Mesenchymal stem cell (in vitro differentiated cells and primary cell): ENCODE measurements around the gene LDB2.

ENCODE experiments used
- DNase-seq: peaks from one replicate; pipeline ENCODE4 v3.0.0-alpha.2; 2013
- H2AFZ ChIP-seq: one replicate; pipeline ENCODE4 v1.6.1; 2013; ENCODE audit warnings: low read depth, mild to moderate bottlenecking, control low read depth, inconsistent platforms, low read length, moderate library complexity
- H2AK5ac ChIP-seq: 2 replicates; pipeline ENCODE4 v1.6.1; 2013; ENCODE audit warnings: low read length, moderate library complexity, mild to moderate bottlenecking, inconsistent platforms; ENCODE audit not compliant: severe bottlenecking
- H2BK120ac ChIP-seq: one replicate; pipeline ENCODE4 v1.6.1; 2013; ENCODE audit warnings: low read depth, mild to moderate bottlenecking, inconsistent platforms, low read length, moderate library complexity
- H2BK12ac ChIP-seq, 2 experiments: one replicate each; pipeline ENCODE4 v1.6.1; 2013; ENCODE audit warnings: inconsistent platforms in 2 of 2, low read length in 2 of 2, mild to moderate bottlenecking in 2 of 2, moderate library complexity in 2 of 2, control low read depth in 1 of 2
- H2BK15ac ChIP-seq: one replicate; pipeline ENCODE4 v1.6.1; 2013; ENCODE audit warnings: mild to moderate bottlenecking, low read depth, inconsistent platforms; ENCODE audit not compliant: poor library complexity, severe bottlenecking
- H2BK5ac ChIP-seq: 2 replicates; pipeline ENCODE4 v1.6.1; 2013; ENCODE audit warnings: low read depth, mild to moderate bottlenecking, low read length, control low read depth, inconsistent platforms; ENCODE audit not compliant: poor library complexity, severe bottlenecking
- H3K14ac ChIP-seq, 2 experiments: one replicate each; pipeline ENCODE4 v1.6.1; 2013; ENCODE audit warnings: inconsistent platforms in 2 of 2, low read length in 2 of 2, control low read depth in 1 of 2, mild to moderate bottlenecking in 1 of 2, moderate library complexity in 1 of 2
- H3K18ac ChIP-seq, 2 experiments: one replicate each; pipeline ENCODE4 v1.6.1; 2013; ENCODE audit warnings: inconsistent platforms in 2 of 2, low read length in 2 of 2, control low read depth in 1 of 2, low read depth in 1 of 2, mild to moderate bottlenecking in 1 of 2
- H3K23ac ChIP-seq, 2 experiments: one replicate each; pipeline ENCODE4 v1.6.1; 2013; ENCODE audit warnings: inconsistent platforms in 2 of 2, low read length in 2 of 2, mild to moderate bottlenecking in 2 of 2, moderate library complexity in 2 of 2, control low read depth in 1 of 2
- H3K27ac ChIP-seq: 2 replicates; pipeline ENCODE4 v1.5.1; 2013; ENCODE audit warnings: mild to moderate bottlenecking, moderate library complexity, low read length, control low read depth, inconsistent platforms; ENCODE audit not compliant: poor library complexity, severe bottlenecking
- H3K27me3 ChIP-seq, 2 experiments: 2 replicates each; pipeline versions ENCODE4 v1.6.1 to v1.7.0; 2013; ENCODE audit warnings: low read length in 2 of 2, mild to moderate bottlenecking in 2 of 2, moderate library complexity in 2 of 2, control low read depth in 1 of 2, inconsistent platforms in 1 of 2; ENCODE audit not compliant: control insufficient read depth in 1 of 2, insufficient read depth in 1 of 2
- H3K36me3 ChIP-seq, 2 experiments: 2 replicates each; pipeline versions ENCODE4 v1.6.1 to v1.7.0; 2013; ENCODE audit warnings: low read length in 2 of 2, control low read depth in 1 of 2, inconsistent platforms in 1 of 2, low read depth in 1 of 2, mild to moderate bottlenecking in 1 of 2; ENCODE audit not compliant: insufficient read depth in 2 of 2, control insufficient read depth in 1 of 2
- H3K4ac ChIP-seq, 2 experiments: one replicate each; pipeline ENCODE4 v1.6.1; 2013; ENCODE audit warnings: inconsistent platforms in 2 of 2, low read length in 2 of 2, mild to moderate bottlenecking in 2 of 2, moderate library complexity in 2 of 2, control low read depth in 1 of 2, low read depth in 1 of 2
- H3K4me1 ChIP-seq: 2 replicates; pipeline ENCODE4 v1.6.1; 2013; ENCODE audit warnings: low read depth, low read length, control low read depth; ENCODE audit not compliant: control insufficient read depth, insufficient read depth
- H3K4me2 ChIP-seq: 2 replicates; pipeline ENCODE4 v1.6.1; 2013; ENCODE audit warnings: low read length, mild to moderate bottlenecking, inconsistent platforms; ENCODE audit not compliant: poor library complexity, severe bottlenecking
- H3K4me3 ChIP-seq, 2 experiments: 2 replicates each; pipeline versions ENCODE4 v1.5.1 to v1.7.0; 2013; ENCODE audit warnings: low read length in 2 of 2, mild to moderate bottlenecking in 2 of 2, control low read depth in 1 of 2, low read depth in 1 of 2; ENCODE audit not compliant: insufficient read depth in 1 of 2
- H3K79me1 ChIP-seq: replicated peaks from 2 replicates; pipeline ENCODE4 v1.6.1; 2013; ENCODE audit warnings: mild to moderate bottlenecking, control low read depth, low read length, inconsistent platforms; ENCODE audit not compliant: poor library complexity, severe bottlenecking
- H3K9ac ChIP-seq: 2 replicates; pipeline ENCODE4 v1.7.0; 2013; ENCODE audit warnings: mild to moderate bottlenecking, low read length, moderate library complexity
- H3K9me3 ChIP-seq: 2 replicates; pipeline ENCODE4 v1.7.0; 2013; ENCODE audit warnings: mild to moderate bottlenecking, low read length; ENCODE audit not compliant: control insufficient read depth
- H4K8ac ChIP-seq: one replicate; pipeline ENCODE4 v1.6.1; 2013; ENCODE audit warnings: inconsistent platforms, mild to moderate bottlenecking, low read length, moderate library complexity
- H4K91ac ChIP-seq: one replicate; pipeline ENCODE4 v1.6.1; 2013; ENCODE audit warnings: mild to moderate bottlenecking, low read length, inconsistent platforms
- WGBS: methylation state at CpG from one replicate; pipeline ENCODE4 v1.1.7; 2013; ENCODE audit warnings: mixed read lengths; 5-methylcytosine and 5-hydroxymethylcytosine counted together

LDB2 gene

DNA sequence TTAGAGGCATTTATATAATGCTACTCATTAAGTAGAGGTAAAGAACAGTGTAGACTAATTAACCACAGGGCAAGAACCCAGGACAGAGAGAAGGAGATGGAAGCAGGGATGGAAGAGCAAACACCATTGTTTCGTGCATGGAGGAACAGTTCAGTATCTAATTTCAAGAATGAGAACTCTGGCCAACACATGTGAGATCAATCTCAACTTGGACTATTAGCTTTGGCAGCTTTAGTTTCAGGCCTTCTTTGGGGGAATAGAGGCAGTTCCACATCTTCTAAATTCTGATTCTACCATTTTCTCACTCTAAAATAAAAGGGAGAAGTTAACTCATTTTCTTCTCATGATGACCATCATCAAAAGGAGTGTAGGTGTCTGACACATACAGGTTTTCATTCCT lies 207.0 kb downstream of the LDB2 start:
- no peak overlapping the region for H3K23ac ChIP-seq
- peaks cover 0 to 13% of the 10 kb centered on the region in 2 experiments for H3K36me3 ChIP-seq
- H2BK5ac ChIP-seq: no peak overlapping the region
- H3K4me2 ChIP-seq: no peak overlapping the region
- H2AK5ac ChIP-seq: no peak overlapping the region
- H3K4ac ChIP-seq: no peak overlapping the region
- no peak overlapping the region for H3K9ac ChIP-seq
- no peak overlapping the region for H3K18ac ChIP-seq
- 100% methylated on average over 1 of the region's 1 CpG for WGBS
- H3K79me1 ChIP-seq: no peaks in the 10 kb centered on the region
- no peaks in the 10 kb centered on the region for H3K4me1 ChIP-seq
- H2BK12ac ChIP-seq: no peak overlapping the region
- no peak overlapping the region for H3K27ac ChIP-seq
- no peak overlapping the region for H2BK120ac ChIP-seq
- no peak for DNase-seq
- H3K9me3 ChIP-seq: no peaks in the 10 kb centered on the region
- H4K91ac ChIP-seq: no peak overlapping the region
- H2BK15ac ChIP-seq: no peak overlapping the region
- H3K14ac ChIP-seq: no peak overlapping the region
- no peak overlapping the region for H2AFZ ChIP-seq
- H3K4me3 ChIP-seq: no peak overlapping the region
- no peak overlapping the region for H4K8ac ChIP-seq
- H3K27me3 ChIP-seq: no peaks in the 10 kb centered on the region

DNA sequence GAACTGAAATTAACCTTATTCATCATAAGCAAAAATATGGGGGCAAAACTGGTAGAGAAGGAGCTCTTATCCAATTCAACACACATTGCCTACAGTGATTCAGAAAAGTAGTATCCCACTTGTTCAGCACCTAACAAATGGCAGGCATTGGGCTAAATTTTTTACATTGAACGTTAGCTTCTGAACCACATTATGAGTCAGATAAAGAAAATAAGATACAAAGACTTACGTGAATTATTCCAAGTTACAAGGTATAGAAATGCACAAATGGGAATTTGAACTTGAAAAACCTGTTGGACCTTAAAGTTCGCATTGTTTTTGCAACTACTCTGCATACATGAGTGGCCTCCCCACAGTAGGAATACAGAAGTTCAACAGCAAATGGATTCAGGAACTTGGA lies 210.6 kb downstream of the LDB2 start:
- H4K91ac ChIP-seq: no peak overlapping the region
- no peak overlapping the region for H2BK120ac ChIP-seq
- no peaks in the 10 kb centered on the region for H3K79me1 ChIP-seq
- no peak overlapping the region for H3K27ac ChIP-seq
- no peak overlapping the region for H3K18ac ChIP-seq
- H2BK12ac ChIP-seq: no peak overlapping the region
- H3K4me1 ChIP-seq: no peaks in the 10 kb centered on the region
- H2BK15ac ChIP-seq: no peak overlapping the region
- no peak overlapping the region for H2AFZ ChIP-seq
- DNase-seq: no peak
- H3K9ac ChIP-seq: no peak overlapping the region
- no peak overlapping the region for H3K4me2 ChIP-seq
- no peaks in the 10 kb centered on the region for H3K9me3 ChIP-seq
- no peaks in the 10 kb centered on the region for H3K36me3 ChIP-seq
- 100% methylated on average over 2 of the region's 3 CpGs for WGBS
- no peaks in the 10 kb centered on the region for H3K27me3 ChIP-seq
- H2BK5ac ChIP-seq: no peak overlapping the region
- H2AK5ac ChIP-seq: no peak overlapping the region
- H3K4ac ChIP-seq: no peak overlapping the region
- H3K14ac ChIP-seq: no peak overlapping the region
- no peak overlapping the region for H4K8ac ChIP-seq
- H3K4me3 ChIP-seq: no peak overlapping the region
- no peak overlapping the region for H3K23ac ChIP-seq

- H2BK12ac ChIP-seq: no peak overlapping the region
- no peak for DNase-seq
- peak overlapping the region; percentile 8 for H2BK120ac ChIP-seq
- no peak overlapping the region for H3K4me3 ChIP-seq
- H3K36me3 ChIP-seq: no peaks in the 10 kb centered on the region
- WGBS: 100% methylated on average over 1 of the region's 2 CpGs
- no peak overlapping the region for H2AFZ ChIP-seq
- H3K18ac ChIP-seq: no peak overlapping the region
- H3K9ac ChIP-seq: no peak overlapping the region
- no peak overlapping the region for H3K4ac ChIP-seq
- no peaks in the 10 kb centered on the region for H3K4me1 ChIP-seq
- H3K14ac ChIP-seq: no peak overlapping the region
- H4K91ac ChIP-seq: no peak overlapping the region
- H2AK5ac ChIP-seq: no peak overlapping the region
- H3K23ac ChIP-seq: no peak overlapping the region
- no peaks in the 10 kb centered on the region for H3K27me3 ChIP-seq
- no peak overlapping the region for H3K4me2 ChIP-seq
- no peak overlapping the region for H4K8ac ChIP-seq
- no peak overlapping the region for H2BK5ac ChIP-seq
- no peak overlapping the region for H2BK15ac ChIP-seq
- no peaks in the 10 kb centered on the region for H3K9me3 ChIP-seq
- no peak overlapping the region for H3K27ac ChIP-seq
- H3K79me1 ChIP-seq: no peaks in the 10 kb centered on the region
Observed at GRCh38 chr4:16687011-16687410, 211.4 kb downstream of the LDB2 start.

DNA sequence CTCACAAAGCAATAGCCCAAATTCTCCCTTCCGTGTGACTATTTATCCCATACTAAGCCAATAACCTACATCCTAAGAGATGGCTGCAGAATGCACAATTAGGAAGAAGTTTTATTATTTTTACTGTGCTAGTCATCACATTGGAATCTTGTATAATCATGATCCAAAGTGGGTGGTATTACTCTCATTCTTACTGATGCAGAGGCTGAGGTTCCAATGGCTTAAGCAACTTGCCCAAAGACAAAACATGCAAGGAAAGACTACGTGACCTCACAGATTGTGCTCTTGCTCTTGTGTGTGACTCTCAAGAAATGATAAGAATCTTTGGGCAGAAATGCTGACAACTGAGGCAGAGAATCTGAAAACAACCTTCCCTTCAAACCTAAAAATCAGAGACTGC lies 212.2 kb downstream of the LDB2 start:
- WGBS: 13% methylated on average over 1 of the region's 2 CpGs

More for the DNA sequence above, 212.2 kb downstream of the LDB2 start:
- DNase-seq: peak; percentile 84
- H2BK120ac ChIP-seq: no peak overlapping the region
- peak overlapping the region; percentile 59 for H3K9ac ChIP-seq
- H3K4me1 ChIP-seq: no peaks in the 10 kb centered on the region
- H4K91ac ChIP-seq: no peak overlapping the region
- no peak overlapping the region for H4K8ac ChIP-seq
- no peaks in the 10 kb centered on the region for H3K27me3 ChIP-seq
- H3K27ac ChIP-seq: no peak overlapping the region
- H3K18ac ChIP-seq: no peak overlapping the region
- no peak overlapping the region for H3K23ac ChIP-seq
- no peak overlapping the region for H2AFZ ChIP-seq
- no peak overlapping the region for H2BK5ac ChIP-seq
- H3K4ac ChIP-seq: peak overlapping the region in 1 of 2 experiments; percentile 47
- no peak overlapping the region for H3K4me3 ChIP-seq
- H3K79me1 ChIP-seq: no peaks in the 10 kb centered on the region
- no peak overlapping the region for H2BK15ac ChIP-seq
- H3K9me3 ChIP-seq: no peaks in the 10 kb centered on the region
- H3K36me3 ChIP-seq: no peaks in the 10 kb centered on the region
- H2AK5ac ChIP-seq: no peak overlapping the region
- H3K4me2 ChIP-seq: no peak overlapping the region
- no peak overlapping the region for H3K14ac ChIP-seq
- peak overlapping the region in 1 of 2 experiments; percentile 60 for H2BK12ac ChIP-seq
